Measurements from ENCODE around the gene SCLY. TPM values are rescaled to one million over a fixed set of nuclear protein-coding genes. Genes with fewer than 3 reads are reported as not detected.

SCLY gene
- polyA plus RNA-seq, 3 donors: 9.5 to 10.6 (median 10.3) TPM

GRCh38 chr2:238137885-238138284 lies 77.1 kb downstream of the SCLY start:
- TF ChIP-seq CTCF (IDR thresholded peaks at IDR 0.05): no peak
- H3K4me3 ChIP-seq (replicated peaks in 1 of 3; ENCODE audit: low read depth in 2 of 3, low read length in 3 of 3): no peak overlapping the region
- H3K36me3 ChIP-seq (replicated peaks in 1 of 2; ENCODE audit: control insufficient read depth in 1 of 2, insufficient read depth in 2 of 2, low read length in 2 of 2): no peaks in the 10 kb centered on the region
- peaks cover 2 to 5% (median 2%) of the 10 kb centered on the region in 3 donors for H3K27me3 Mint-ChIP-seq (ENCODE audit: low read depth in 3 of 3)
- H3K79me2 ChIP-seq (ENCODE audit: insufficient read depth, low read length): no peaks in the 10 kb centered on the region
- peak overlapping the region in 6 of 7 donors; percentile 59 to 87 (median 76) for H3K27ac Mint-ChIP-seq
- peaks cover 42 to 55% of the 10 kb centered on the region in 2 donors for H3K4me1 ChIP-seq (ENCODE audit: control insufficient read depth in 1 of 2, insufficient read depth in 2 of 2, low read length in 2 of 2)
- no peaks in the 10 kb centered on the region for H3K9me3 Mint-ChIP-seq
- intact Hi-C loops (cut with micrococcal nuclease): no loop called here
- DNase-seq: no peak
- no peak overlapping the region for H3K4me2 ChIP-seq (replicated peaks; ENCODE audit: extremely low read depth, low read length, poor library complexity, severe bottlenecking)
- H4K20me1 ChIP-seq (ENCODE audit: insufficient read depth, low read length): no peaks in the 10 kb centered on the region
- no peak overlapping the region for H3K4me3 Mint-ChIP-seq
- no peaks in the 10 kb centered on the region for H3K9me3 ChIP-seq (replicated peaks in 1 of 2; ENCODE audit: control insufficient read depth in 1 of 2, insufficient read depth in 1 of 2, low read length in 2 of 2)
- 100% methylated on average over 9 of the region's 13 CpGs for WGBS (ENCODE audit: insufficient coverage)
- H3K4me1 Mint-ChIP-seq: peaks cover 55% of the 10 kb centered on the region
- H3K36me3 Mint-ChIP-seq: no peaks in the 10 kb centered on the region
- H3K9ac ChIP-seq (ENCODE audit: insufficient read depth, low read length, poor library complexity, severe bottlenecking): no peak overlapping the region
- peak overlapping the region; percentile 21 for H2AFZ ChIP-seq (ENCODE audit: insufficient read depth, low read depth, low read length, poor library complexity, severe bottlenecking)
- peak overlapping the region in 1 of 2 donors; percentile 61 for H3K27ac ChIP-seq (ENCODE audit: low read depth in 1 of 2, low read length in 2 of 2)
- H3K27me3 ChIP-seq (ENCODE audit: control insufficient read depth in 2 of 2, insufficient read depth in 2 of 2, low read length in 2 of 2): no peaks in the 10 kb centered on the region

GRCh38 chr2:238138331-238139195 lies 77.8 kb downstream of the SCLY start, which contains the start of gene KLHL30:
KLHL30 (plus strand) TSS chr2:238138668; CDS start chr2:238140755, 2,087 bp downstream.
- no peak for TF ChIP-seq CTCF (IDR thresholded peaks at IDR 0.05)
- intact Hi-C loops (cut with micrococcal nuclease): no loop called here
- Histone ChIP-seq H3K79me2 (ENCODE audit: insufficient read depth, low read length) (no peaks in the 10 kb centered on the region), H2AFZ (ENCODE audit: insufficient read depth, low read depth, low read length, poor library complexity, severe bottlenecking) (peak within 1 kb of the TSS; percentile 21), H3K4me2 (replicated peaks; ENCODE audit: extremely low read depth, low read length, poor library complexity, severe bottlenecking) (no peak within 1 kb of the TSS), H3K36me3 (replicated peaks in 1 of 2; ENCODE audit: control insufficient read depth in 1 of 2, insufficient read depth in 2 of 2, low read length in 2 of 2) (no peaks in the 10 kb centered on the region), H3K27ac (ENCODE audit: low read depth in 1 of 2, low read length in 2 of 2) (peak within 1 kb of the TSS in 1 of 2 donors; percentile 61), H3K27me3 (ENCODE audit: control insufficient read depth in 2 of 2, insufficient read depth in 2 of 2, low read length in 2 of 2) (no peaks in the 10 kb centered on the region), H3K4me1 (ENCODE audit: control insufficient read depth in 1 of 2, insufficient read depth in 2 of 2, low read length in 2 of 2) (peaks cover 42 to 55% of the 10 kb centered on the region in 2 donors), H3K4me3 (replicated peaks in 1 of 3; ENCODE audit: low read depth in 2 of 3, low read length in 3 of 3) (no peak within 1 kb of the TSS), H4K20me1 (ENCODE audit: insufficient read depth, low read length) (no peaks in the 10 kb centered on the region), H3K9ac (ENCODE audit: insufficient read depth, low read length, poor library complexity, severe bottlenecking) (no peak within 1 kb of the TSS), H3K9me3 (replicated peaks in 1 of 2; ENCODE audit: control insufficient read depth in 1 of 2, insufficient read depth in 1 of 2, low read length in 2 of 2) (no peaks in the 10 kb centered on the region)
- H3K27me3 Mint-ChIP-seq (ENCODE audit: low read depth in 3 of 3): peaks cover 0 to 5% (median 2%) of the 10 kb centered on the region in 3 donors
- no peak within 1 kb of the TSS for H3K4me3 Mint-ChIP-seq
- no peaks in the 10 kb centered on the region for H3K36me3 Mint-ChIP-seq
- DNase-seq: no peak
- no peaks in the 10 kb centered on the region for H3K9me3 Mint-ChIP-seq
- H3K4me1 Mint-ChIP-seq: peaks cover 51% of the 10 kb centered on the region
- H3K27ac Mint-ChIP-seq: peak within 1 kb of the TSS in 6 of 7 donors; percentile 59 to 87 (median 76)
- 65% methylated on average over 20 of the region's 22 CpGs for WGBS (ENCODE audit: insufficient coverage)
